HG02759 (cell line): Measurements from ENCODE around the gene PPFIA1.
"Not testable (repeated sequence)": the region's sequence is repeated elsewhere in the genome, so short reads cannot be mapped to it uniquely, and the experiment has no call there.

ENCODE experiments used
- ATAC-seq: cut with Tn5 transposase; IDR thresholded peaks from one replicate; pipeline ENCODE4 v1.9.1; 2021; ENCODE audit warnings: mild to moderate bottlenecking, moderate library complexity; ENCODE audit not compliant: unreplicated experiment

PPFIA1 gene

GRCh38 chr11:70292863-70293262, 22.4 kb downstream of the PPFIA1 start:
- no peak for ATAC-seq

GRCh38 chr11:70295166-70295565, 24.7 kb downstream of the PPFIA1 start:
- not testable (repeated sequence) for ATAC-seq

GRCh38 chr11:70296681-70297080, 26.2 kb downstream of the PPFIA1 start:
- no peak for ATAC-seq

GRCh38 chr11:70297341-70297740, 26.9 kb downstream of the PPFIA1 start:
- no peak for ATAC-seq

- ATAC-seq, result no peak
Observed at GRCh38 chr11:70298243-70298915, 27.9 kb downstream of the PPFIA1 start.

- no peak for ATAC-seq
Observed at GRCh38 chr11:70299636-70300035, 29.1 kb downstream of the PPFIA1 start.

- no peak for ATAC-seq
Observed at GRCh38 chr11:70301191-70301590, 30.7 kb downstream of the PPFIA1 start.

- no peak for ATAC-seq
Observed at GRCh38 chr11:70301721-70302418, 31.4 kb downstream of the PPFIA1 start.

- no peak for ATAC-seq
Observed at GRCh38 chr11:70302419-70302752, 31.9 kb downstream of the PPFIA1 start.

- ATAC-seq, result no peak
Observed at GRCh38 chr11:70303070-70303469, 32.6 kb downstream of the PPFIA1 start.

GRCh38 chr11:70304208-70304603, 33.7 kb downstream of the PPFIA1 start:
- ATAC-seq, result no peak

- ATAC-seq, result no peak
Observed at GRCh38 chr11:70305501-70305900, 35.0 kb downstream of the PPFIA1 start.

- ATAC-seq, result no peak
Observed at GRCh38 chr11:70306586-70307033, 36.1 kb downstream of the PPFIA1 start.

GRCh38 chr11:70307176-70307575, 36.7 kb downstream of the PPFIA1 start:
- no peak for ATAC-seq

GRCh38 chr11:70311616-70312015, 41.1 kb downstream of the PPFIA1 start:
- no peak for ATAC-seq

GRCh38 chr11:70312401-70313357, 42.2 kb downstream of the PPFIA1 start:
- no peak for ATAC-seq

GRCh38 chr11:70313945-70314344, 43.5 kb downstream of the PPFIA1 start:
- ATAC-seq, result no peak

GRCh38 chr11:70314730-70315129, 44.2 kb downstream of the PPFIA1 start:
- ATAC-seq, result no peak

- no peak for ATAC-seq
Observed at GRCh38 chr11:70315716-70316115, 45.2 kb downstream of the PPFIA1 start.

GRCh38 chr11:70317581-70318305, 47.3 kb downstream of the PPFIA1 start:
- ATAC-seq, result no peak
